Lower lobe of right lung (tissue), 2 donors: ENCODE results near the gene WDR3. TPM values are rescaled to one million over a fixed set of nuclear protein-coding genes. Genes with fewer than 3 reads are reported as not detected.

Experiments used
- ATAC-seq, 2 donors: fragments of 200-7000 bp; cut with Tn5 transposase; one replicate each; pipeline ENCODE4 v1.9.1; 2020 to 2022; ENCODE audit warnings: mild to moderate bottlenecking in 2 of 2, moderate library complexity in 2 of 2
- DNase-seq: peaks from one replicate; pipeline ENCODE4 v3.0.0-alpha.2; 2020
- H3K27ac ChIP-seq: fragments of 200-600 bp; one replicate; pipeline ENCODE4 v1.8.0; 2022
- H3K27me3 ChIP-seq: fragments of 200-600 bp; one replicate; pipeline ENCODE4 v1.8.0; 2022; ENCODE audit warnings: low read depth
- H3K36me3 ChIP-seq: fragments of 200-600 bp; one replicate; pipeline ENCODE4 v1.8.0; 2022; ENCODE audit warnings: mild to moderate bottlenecking
- H3K4me1 ChIP-seq: fragments of 200-600 bp; one replicate; pipeline ENCODE4 v1.8.0; 2022
- H3K4me3 ChIP-seq: fragments of 200-600 bp; one replicate; pipeline ENCODE4 v1.8.0; 2022; ENCODE audit warnings: mild to moderate bottlenecking
- H3K9me3 ChIP-seq: fragments of 200-600 bp; one replicate; pipeline ENCODE4 v1.8.0; 2022
- CTCF ChIP-seq: fragments of 200-600 bp; IDR thresholded peaks from one replicate; pipeline ENCODE4 v1.8.0; 2022; ENCODE audit warnings: antibody characterized with exemption, mild to moderate bottlenecking
- intact Hi-C: fragments of 100-400 bp; cut with DNase I; formaldehyde crosslinking; loops from one replicate; pipeline ENCODE4 v1.11.0; 2022
- total RNA-seq: library from RNA; stranded (reverse); fragmentation: NEBNext Ultra II Directional; extraction: Animal tissue kit (Norgen Biotek cat#: 25700); gene quantifications from one replicate; pipeline ENCODE4 v1.2.1, GENCODE V29; 2021
- donor health status: DM: no; HTN: yes; CAD: no; lungs with severe emphysema.

WDR3 gene
- total RNA-seq, 1 donor from 2014 or later: 19.3 TPM

- intact Hi-C loops: no loop called here
Measured at GRCh38 chr1:118013336-118013735, 83.8 kb downstream of the WDR3 start.

GRCh38 chr1:118013938-118014337 lies 84.4 kb downstream of the WDR3 start:
- Histone ChIP-seq H3K36me3 (no peaks in the 10 kb centered on the region), H3K4me1 (no peaks in the 10 kb centered on the region), H3K27me3 (no peaks in the 10 kb centered on the region), H3K9me3 (no peaks in the 10 kb centered on the region), H3K27ac (no peak overlapping the region), H3K4me3 (no peak overlapping the region)
- TF ChIP-seq CTCF: no peak
- DNase-seq (no peak), ATAC-seq (no peak)
- intact Hi-C loops: no loop called here

More at GRCh38 chr1:118013336-118013735, 83.8 kb downstream of the WDR3 start:
- H3K36me3 ChIP-seq: no peaks in the 10 kb centered on the region
- no peaks in the 10 kb centered on the region for H3K9me3 ChIP-seq
- ATAC-seq: no peak
- no peaks in the 10 kb centered on the region for H3K4me1 ChIP-seq
- no peaks in the 10 kb centered on the region for H3K27me3 ChIP-seq
- no peak for DNase-seq
- no peak overlapping the region for H3K4me3 ChIP-seq
- TF ChIP-seq CTCF: no peak
- no peak overlapping the region for H3K27ac ChIP-seq

Other genes with a start within 250 kb of the WDR3 start
- gene GDAP2, start 118 bp upstream of the WDR3 start, total RNA-seq: 34.1 TPM